Measurements from ENCODE around the gene TMEM139. TPM values are rescaled to one million over a fixed set of nuclear protein-coding genes. Genes with fewer than 3 reads are reported as not detected.
A peak's percentile ranks its signal among the peaks of the same experiment; 100 is the strongest.

Gene TMEM139
- 0.75 and 1.1 TPM in 2 replicates for total RNA-seq

GRCh38 chr7:143284591-143285469, at the start of gene TMEM139:
Gene TMEM139, plus strand, starts transcription at chr7:143284958. Its CDS starts 1,000 bp downstream, at chr7:143285958.
- Mint-ChIP-seq H3K27ac (peak within 1 kb of the TSS; percentile 0), H3K9me3 (peaks cover 12% of the 10 kb centered on the region), H3K27me3 (ENCODE audit: low read depth) (no peaks in the 10 kb centered on the region), H3K4me3 (ENCODE audit: low read depth) (no peak within 1 kb of the TSS), H3K4me1 (ENCODE audit: low read depth) (peaks cover 49% of the 10 kb centered on the region), H3K36me3 (ENCODE audit: low read depth) (peaks cover 20% of the 10 kb centered on the region)
- intact Hi-C loops (cut with micrococcal nuclease): loop anchor here (5.0 to 10.0 kb wide), 3 partner anchors 77 to 570 kb away; partner anchors contain the start of gene FAM131B
- no peak for DNase-seq (ENCODE audit: low spot score)

DNA sequence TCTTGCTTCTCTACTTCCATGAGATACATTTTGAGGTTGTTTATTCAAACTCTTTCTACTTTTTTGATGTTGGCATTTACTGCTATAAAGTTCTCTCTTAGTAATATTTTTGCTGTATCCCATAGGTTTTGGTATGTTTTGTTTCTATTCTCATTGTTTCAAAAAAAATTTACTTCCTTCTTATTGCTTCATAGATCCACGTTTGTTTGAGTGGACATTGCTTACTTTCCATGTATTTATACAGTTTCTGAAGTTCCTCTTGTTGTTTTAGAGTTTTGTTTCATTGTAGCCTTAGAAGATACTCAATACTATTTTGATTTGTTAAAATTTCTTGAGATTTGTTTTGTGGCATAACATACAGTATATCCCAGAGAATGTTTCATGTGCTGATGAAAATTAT, 49.2 kb upstream of the TMEM139 start:
- H3K27ac Mint-ChIP-seq: no peak overlapping the region
- intact Hi-C loops (cut with micrococcal nuclease): no loop called here
- H3K36me3 Mint-ChIP-seq (ENCODE audit: low read depth): peaks cover 14% of the 10 kb centered on the region
- peaks cover 36% of the 10 kb centered on the region for H3K27me3 Mint-ChIP-seq (ENCODE audit: low read depth)
- H3K9me3 Mint-ChIP-seq: peaks cover 26% of the 10 kb centered on the region
- DNase-seq (ENCODE audit: low spot score): no peak
- H3K4me3 Mint-ChIP-seq (ENCODE audit: low read depth): no peak overlapping the region
- peaks cover 10% of the 10 kb centered on the region for H3K4me1 Mint-ChIP-seq (ENCODE audit: low read depth)

- Mint-ChIP-seq H3K4me3 (ENCODE audit: low read depth) (no peak overlapping the region), H3K36me3 (ENCODE audit: low read depth) (peaks cover 14% of the 10 kb centered on the region), H3K9me3 (peaks cover 26% of the 10 kb centered on the region), H3K27ac (no peak overlapping the region), H3K4me1 (ENCODE audit: low read depth) (peaks cover 19% of the 10 kb centered on the region), H3K27me3 (ENCODE audit: low read depth) (peaks cover 36% of the 10 kb centered on the region)
- intact Hi-C loops (cut with micrococcal nuclease): no loop called here
- no peak for DNase-seq (ENCODE audit: low spot score)
These were observed 48.3 kb upstream of the TMEM139 start for GRCh38 chr7:143236408-143236990.

DNA sequence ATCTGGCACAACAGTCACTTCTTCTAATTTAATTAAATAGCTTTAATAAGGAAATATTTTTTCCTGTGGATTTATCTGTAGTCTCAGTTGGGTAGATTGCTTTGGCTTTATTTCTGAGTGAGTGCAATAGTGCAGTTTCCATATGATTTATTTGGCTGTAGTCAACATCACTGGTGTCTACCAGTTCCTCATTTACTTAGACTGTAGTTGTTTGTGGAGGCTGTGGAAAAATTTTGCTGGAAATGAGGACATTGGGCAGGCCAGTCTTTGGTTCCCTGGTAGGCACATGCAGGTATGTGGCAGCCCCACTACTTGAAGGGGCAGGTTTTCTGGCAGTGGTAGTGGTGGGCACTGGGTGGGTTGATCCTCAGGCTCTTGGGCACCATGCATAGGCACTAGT, 47.4 kb upstream of the TMEM139 start:
- Mint-ChIP-seq H3K4me3 (ENCODE audit: low read depth) (no peak overlapping the region), H3K36me3 (ENCODE audit: low read depth) (peaks cover 14% of the 10 kb centered on the region), H3K27me3 (ENCODE audit: low read depth) (peaks cover 32% of the 10 kb centered on the region), H3K9me3 (peaks cover 26% of the 10 kb centered on the region), H3K4me1 (ENCODE audit: low read depth) (peaks cover 26% of the 10 kb centered on the region), H3K27ac (no peak overlapping the region)
- intact Hi-C loops (cut with micrococcal nuclease): no loop called here
- DNase-seq (ENCODE audit: low spot score): no peak

- Mint-ChIP-seq H3K9me3 (peaks cover 26% of the 10 kb centered on the region), H3K4me3 (ENCODE audit: low read depth) (no peak overlapping the region), H3K36me3 (ENCODE audit: low read depth) (peaks cover 14% of the 10 kb centered on the region), H3K4me1 (ENCODE audit: low read depth) (peaks cover 31% of the 10 kb centered on the region), H3K27me3 (ENCODE audit: low read depth) (peaks cover 24% of the 10 kb centered on the region), H3K27ac (no peak overlapping the region)
- intact Hi-C loops (cut with micrococcal nuclease): no loop called here
- DNase-seq (ENCODE audit: low spot score): no peak
These were observed 46.3 kb upstream of the TMEM139 start for GRCh38 chr7:143238289-143238980.

- Mint-ChIP-seq H3K9me3 (peaks cover 26% of the 10 kb centered on the region), H3K4me1 (ENCODE audit: low read depth) (peaks cover 43% of the 10 kb centered on the region), H3K27ac (peak overlapping the region; percentile 87), H3K27me3 (ENCODE audit: low read depth) (peaks cover 16% of the 10 kb centered on the region), H3K4me3 (ENCODE audit: low read depth) (no peak overlapping the region), H3K36me3 (ENCODE audit: low read depth) (peaks cover 14% of the 10 kb centered on the region)
- DNase-seq (ENCODE audit: low spot score): no peak
- intact Hi-C loops (cut with micrococcal nuclease): loop anchor here (1.0 to 5.0 kb wide), 8 partner anchors 49 to 433 kb away; partner anchors contain the start of genes EPHA1 and ZYX
These were observed 44.9 kb upstream of the TMEM139 start for GRCh38 chr7:143239813-143240212.

GRCh38 chr7:143240291-143241168, 44.2 kb upstream of the TMEM139 start:
- peak; percentile 63 for DNase-seq (ENCODE audit: low spot score)
- Mint-ChIP-seq H3K4me3 (ENCODE audit: low read depth) (no peak overlapping the region), H3K4me1 (ENCODE audit: low read depth) (peaks cover 49% of the 10 kb centered on the region), H3K27me3 (ENCODE audit: low read depth) (peaks cover 11% of the 10 kb centered on the region), H3K9me3 (peaks cover 21% of the 10 kb centered on the region), H3K36me3 (ENCODE audit: low read depth) (peaks cover 10% of the 10 kb centered on the region), H3K27ac (peak overlapping the region; percentile 87)
- intact Hi-C loops (cut with micrococcal nuclease): loop anchor here (1.0 to 5.0 kb wide), 8 partner anchors 49 to 433 kb away; partner anchors contain the start of genes EPHA1 and ZYX

- Mint-ChIP-seq H3K27ac (no peak overlapping the region), H3K36me3 (ENCODE audit: low read depth) (peaks cover 10% of the 10 kb centered on the region), H3K27me3 (ENCODE audit: low read depth) (no peaks in the 10 kb centered on the region), H3K4me3 (ENCODE audit: low read depth) (no peak overlapping the region), H3K9me3 (peaks cover 8% of the 10 kb centered on the region), H3K4me1 (ENCODE audit: low read depth) (peaks cover 66% of the 10 kb centered on the region)
- intact Hi-C loops (cut with micrococcal nuclease): loop anchor here (5.0 kb wide), 1 partner anchor 435 kb away; no protein-coding TSS in a partner anchor
- no peak for DNase-seq (ENCODE audit: low spot score)
These were observed 42.5 kb upstream of the TMEM139 start for GRCh38 chr7:143242306-143242705.

- Mint-ChIP-seq H3K27ac (peak overlapping the region; percentile 44), H3K4me1 (ENCODE audit: low read depth) (peaks cover 69% of the 10 kb centered on the region), H3K27me3 (ENCODE audit: low read depth) (no peaks in the 10 kb centered on the region), H3K4me3 (ENCODE audit: low read depth) (no peak overlapping the region), H3K9me3 (peaks cover 6% of the 10 kb centered on the region), H3K36me3 (ENCODE audit: low read depth) (peaks cover 9% of the 10 kb centered on the region)
- DNase-seq (ENCODE audit: low spot score): no peak
- intact Hi-C loops (cut with micrococcal nuclease): loop anchor here (5.0 kb wide), 1 partner anchor 436 kb away; no protein-coding TSS in a partner anchor
These were observed 41.6 kb upstream of the TMEM139 start for GRCh38 chr7:143243111-143243510.

DNA sequence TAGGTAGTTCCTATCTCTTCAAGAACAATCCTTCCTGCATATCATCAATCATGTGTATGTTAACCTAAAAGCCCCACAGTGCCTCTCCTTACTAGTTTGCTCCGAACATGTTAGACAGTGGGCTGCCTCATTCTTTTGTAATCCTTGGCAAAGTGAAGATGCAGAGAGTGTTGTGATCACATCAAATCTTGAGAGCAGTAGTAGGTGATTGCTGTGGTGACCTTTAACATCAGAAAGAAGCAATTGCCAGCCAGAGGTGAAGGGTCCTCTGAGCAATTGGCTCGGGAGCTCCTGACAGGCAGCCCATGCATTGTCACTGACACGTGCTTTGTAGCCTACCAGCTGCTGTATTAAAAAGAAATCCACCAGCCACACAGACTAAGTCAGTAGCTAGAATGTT, 41.1 kb upstream of the TMEM139 start:
- Mint-ChIP-seq H3K4me1 (ENCODE audit: low read depth) (peaks cover 72% of the 10 kb centered on the region), H3K27me3 (ENCODE audit: low read depth) (no peaks in the 10 kb centered on the region), H3K36me3 (ENCODE audit: low read depth) (peaks cover 13% of the 10 kb centered on the region), H3K27ac (peak overlapping the region; percentile 65), H3K4me3 (ENCODE audit: low read depth) (no peak overlapping the region), H3K9me3 (peaks cover 9% of the 10 kb centered on the region)
- no peak for DNase-seq (ENCODE audit: low spot score)
- intact Hi-C loops (cut with micrococcal nuclease): loop anchor here (2.0 to 5.0 kb wide), 2 partner anchors 15 to 436 kb away; no protein-coding TSS in a partner anchor

- no peak for DNase-seq (ENCODE audit: low spot score)
- peaks cover 16% of the 10 kb centered on the region for H3K9me3 Mint-ChIP-seq
- peak overlapping the region; percentile 84 for H3K27ac Mint-ChIP-seq
- H3K4me1 Mint-ChIP-seq (ENCODE audit: low read depth): peaks cover 78% of the 10 kb centered on the region
- peaks cover 20% of the 10 kb centered on the region for H3K36me3 Mint-ChIP-seq (ENCODE audit: low read depth)
- intact Hi-C loops (cut with micrococcal nuclease): loop anchor here (2.0 to 5.0 kb wide), 2 partner anchors 14 to 437 kb away; no protein-coding TSS in a partner anchor
- peak overlapping the region; percentile 26 for H3K4me3 Mint-ChIP-seq (ENCODE audit: low read depth)
- H3K27me3 Mint-ChIP-seq (ENCODE audit: low read depth): no peaks in the 10 kb centered on the region
These were observed 40.4 kb upstream of the TMEM139 start for GRCh38 chr7:143244321-143244720.

Data from activated T-helper 2 cell treated with anti-CD3 and anti-CD28 coated beads, Interferon-gamma antibody, Interleukin-2, Interleukin-4, amounts not matched to agents 10 μg/mL and 5 μg/mL and 100 μg/mL, durations not matched to agents 14 hours and 24 hours and 36 hours (primary cell).